C1 segment of cervical spinal cord (tissue), 14 donors: ENCODE measurements around the gene THEMIS.
"Not testable (repeated sequence)": the region's sequence is repeated elsewhere in the genome, so short reads cannot be mapped to it uniquely, and the experiment has no call there.

Experiments
- DNase-seq, 14 donors: peaks; one replicate each; lab custom pipeline; 2025; lab: John Stamatoyannopoulos, UW

The THEMIS gene

DNA sequence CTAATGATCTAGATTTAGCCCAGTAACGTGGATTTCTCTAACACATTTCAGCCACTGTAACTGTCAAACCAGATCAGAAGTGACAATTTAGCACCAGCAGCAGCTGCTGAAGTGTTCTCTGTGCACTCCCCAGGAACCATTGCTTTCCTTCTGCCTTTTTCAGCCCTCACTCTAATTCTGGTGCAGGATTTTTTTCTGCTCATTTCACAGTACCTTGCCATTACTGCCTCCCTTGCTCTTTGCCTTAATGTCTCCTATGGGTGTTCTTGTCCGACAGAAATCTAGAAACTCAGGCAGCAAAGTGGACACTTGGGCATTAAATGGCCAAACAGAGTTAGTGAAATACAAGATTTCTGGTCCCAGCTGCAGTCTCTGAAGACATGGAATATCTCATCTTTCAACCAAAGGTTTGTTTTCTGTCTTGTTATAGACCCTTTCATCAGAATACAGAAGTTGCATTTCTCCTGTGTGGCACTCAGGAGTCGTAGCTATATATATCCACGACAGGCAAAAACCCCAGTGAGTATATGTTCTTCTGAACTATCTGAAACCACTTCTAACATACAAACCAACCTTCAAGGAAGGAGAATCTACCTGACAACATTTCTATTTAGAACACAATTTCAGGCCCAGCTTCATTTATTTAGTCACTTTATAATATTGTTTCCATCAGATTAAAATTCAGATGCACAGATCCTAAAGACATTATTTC lies 92.9 kb downstream of the THEMIS start:
- no peak for DNase-seq

DNA sequence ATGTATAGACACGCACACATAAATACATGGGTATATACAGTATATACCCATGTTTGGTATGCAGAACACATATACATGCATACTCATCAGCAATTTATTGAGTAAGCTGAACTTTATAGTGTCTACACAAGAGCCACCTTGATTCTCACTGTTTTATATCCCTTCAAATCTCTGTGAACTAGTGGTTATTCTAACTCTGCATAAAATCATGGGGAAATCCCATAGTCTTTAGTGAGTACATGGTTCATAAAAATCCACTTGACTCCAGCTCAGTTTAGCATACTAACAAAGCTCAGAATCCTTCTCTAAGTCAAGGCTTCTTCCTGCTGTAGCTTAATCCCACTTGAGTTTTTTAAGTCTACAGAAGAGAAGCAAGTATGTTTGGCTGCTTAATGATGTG lies 104.1 kb downstream of the THEMIS start:
- DNase-seq = no peak

GRCh38 chr6:127794405-127794804 lies 106.5 kb downstream of the THEMIS start:
- DNase-seq = no peak

DNA sequence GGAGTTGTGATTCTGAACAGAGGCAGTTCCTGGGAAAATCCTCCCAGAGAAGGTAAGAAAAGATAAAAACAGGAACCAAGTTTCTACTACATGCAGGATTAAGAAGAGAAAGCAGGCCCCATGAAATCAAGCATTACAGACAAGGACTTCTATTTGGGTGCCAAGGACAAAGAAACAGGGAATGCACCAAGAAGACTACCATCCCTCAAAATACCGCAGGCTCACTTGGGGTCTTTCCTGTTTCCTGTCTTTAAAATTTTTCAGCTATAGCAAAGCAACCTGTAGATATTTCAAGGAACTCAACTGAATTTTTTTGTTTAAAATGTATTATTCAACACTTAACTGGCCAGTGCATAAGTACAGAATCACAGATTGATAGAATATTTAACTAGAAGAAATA lies 107.5 kb downstream of the THEMIS start:
- DNase-seq = no peak

- DNase-seq = no peak
Observed at GRCh38 chr6:127792616-127793015, 108.2 kb downstream of the THEMIS start.

DNA sequence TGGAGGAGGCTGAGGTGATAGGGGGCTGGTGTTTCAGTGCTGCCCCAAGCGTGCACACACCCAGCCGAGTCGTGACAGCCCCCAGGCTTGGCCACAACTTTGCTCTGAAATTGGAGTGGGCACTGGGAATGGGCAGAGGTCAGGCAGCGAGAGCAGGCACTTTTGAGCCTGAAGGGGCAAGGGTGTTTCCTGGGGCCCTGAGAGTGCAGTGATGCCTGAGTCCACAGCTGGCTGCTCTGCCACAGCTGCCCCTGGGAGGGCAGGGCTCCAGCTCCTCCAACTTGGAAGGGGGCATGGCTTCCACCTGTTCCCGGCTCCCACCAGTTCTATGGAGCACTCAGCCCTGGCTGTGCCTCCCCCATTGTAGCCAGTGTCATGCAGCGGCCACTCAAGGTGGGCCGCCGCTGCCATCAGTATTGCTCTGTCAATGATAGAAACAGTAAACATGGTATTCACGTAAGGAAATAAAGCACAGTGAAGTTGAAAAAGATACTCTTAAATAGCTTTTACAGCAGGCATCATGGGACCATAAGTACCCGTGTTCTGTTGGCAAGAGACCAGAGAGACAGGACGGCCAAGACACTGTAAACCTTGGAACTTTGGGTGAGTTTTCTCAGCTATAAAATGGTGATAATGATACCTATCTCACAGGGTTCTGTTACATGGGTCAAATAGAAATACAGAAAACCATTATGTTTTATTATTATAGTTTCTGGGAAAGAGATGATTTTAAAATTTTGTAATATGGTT lies 108.9 kb downstream of the THEMIS start:
- no peak for DNase-seq

- DNase-seq = no peak
Observed at GRCh38 chr6:127790571-127790970, 110.3 kb downstream of the THEMIS start.

DNA sequence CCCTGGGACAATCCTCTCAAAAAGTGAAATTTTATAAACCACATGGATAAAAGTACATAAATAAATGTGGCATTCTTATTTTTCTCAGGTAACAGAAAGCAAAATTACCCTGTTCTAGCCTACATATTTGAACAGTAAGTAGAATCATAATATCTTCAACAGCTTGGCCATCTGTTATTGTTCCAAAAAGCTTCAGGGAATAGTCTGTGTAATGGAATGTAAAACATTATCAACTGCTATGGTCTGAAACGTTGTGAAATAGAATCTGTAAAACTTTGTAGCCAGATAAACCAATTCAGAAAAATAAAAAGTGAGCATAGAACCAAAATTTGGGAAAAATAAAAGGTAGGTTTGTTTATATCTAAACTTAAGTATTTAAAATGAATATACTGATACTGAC lies 114.7 kb downstream of the THEMIS start:
- no peak for DNase-seq

GRCh38 chr6:127784468-127784867 lies 116.4 kb downstream of the THEMIS start:
- no peak for DNase-seq

GRCh38 chr6:127781636-127782272 lies 119.1 kb downstream of the THEMIS start:
- DNase-seq = not testable (repeated sequence)

GRCh38 chr6:127776320-127776719 lies 124.5 kb downstream of the THEMIS start:
- no peak for DNase-seq

GRCh38 chr6:127775371-127775770 lies 125.5 kb downstream of the THEMIS start:
- no peak for DNase-seq

GRCh38 chr6:127768745-127769144 lies 132.1 kb downstream of the THEMIS start:
- no peak for DNase-seq

- DNase-seq = no peak
Observed at GRCh38 chr6:127768223-127768622, 132.6 kb downstream of the THEMIS start.

DNA sequence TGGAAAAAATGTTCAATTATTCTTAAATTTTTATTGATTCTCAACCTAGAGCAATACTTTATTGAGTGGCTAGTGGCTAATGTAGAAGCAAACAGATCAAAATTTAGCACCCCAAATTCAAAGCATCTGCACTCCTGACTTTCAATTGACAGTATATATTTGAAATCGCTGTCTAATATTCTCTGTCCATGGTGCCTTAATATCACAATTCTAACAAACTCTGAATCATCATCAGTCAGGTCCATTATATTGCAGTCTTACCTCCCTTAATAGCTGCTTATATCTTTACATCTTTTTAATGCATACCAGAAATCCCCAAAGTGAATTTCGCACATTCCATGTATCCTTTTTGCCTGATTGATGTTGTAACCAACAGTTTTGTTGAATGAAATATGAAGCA lies 134.9 kb downstream of the THEMIS start:
- DNase-seq = no peak

DNA sequence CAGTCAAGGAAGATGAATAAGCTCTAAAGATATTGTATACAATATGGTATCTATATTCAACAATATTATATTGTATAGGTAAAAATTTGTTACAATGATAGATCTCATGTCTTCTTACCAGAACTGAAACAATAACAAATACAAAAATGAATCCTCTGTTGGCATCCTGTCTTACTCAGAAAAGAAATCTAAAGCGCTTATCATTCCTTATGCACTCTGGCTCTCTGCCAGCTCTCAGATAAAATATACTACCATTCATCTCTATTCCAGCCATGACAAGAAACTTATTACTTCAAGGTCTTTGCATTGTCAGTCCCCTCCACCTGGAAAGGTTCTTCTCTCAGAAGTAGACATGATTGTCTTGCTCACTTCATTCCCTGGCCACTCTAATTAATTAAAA lies 138.6 kb downstream of the THEMIS start:
- DNase-seq = no peak

GRCh38 chr6:127761084-127761483 lies 139.8 kb downstream of the THEMIS start:
- DNase-seq = no peak

DNA sequence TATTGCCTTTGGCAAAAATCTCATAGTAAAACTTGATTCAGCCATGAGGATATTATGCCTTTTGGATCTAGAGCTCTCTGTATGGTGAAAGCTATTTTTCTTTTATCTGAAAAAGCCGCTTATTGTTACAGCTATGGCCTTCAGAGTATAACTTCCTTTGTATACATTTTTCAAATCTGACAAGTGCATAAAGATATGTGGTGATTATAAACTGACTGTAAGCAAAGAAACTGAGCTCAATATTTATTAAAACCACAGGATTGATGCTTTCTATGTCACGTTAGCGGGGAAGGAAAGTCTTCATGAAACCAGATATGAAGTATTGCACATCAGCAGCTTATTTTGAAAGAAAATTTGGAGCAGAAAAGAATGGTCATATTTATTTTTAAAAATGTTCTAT lies 151.8 kb downstream of the THEMIS start:
- DNase-seq = no peak

- no peak for DNase-seq
Observed at GRCh38 chr6:127748290-127748689, 152.6 kb downstream of the THEMIS start.

DNA sequence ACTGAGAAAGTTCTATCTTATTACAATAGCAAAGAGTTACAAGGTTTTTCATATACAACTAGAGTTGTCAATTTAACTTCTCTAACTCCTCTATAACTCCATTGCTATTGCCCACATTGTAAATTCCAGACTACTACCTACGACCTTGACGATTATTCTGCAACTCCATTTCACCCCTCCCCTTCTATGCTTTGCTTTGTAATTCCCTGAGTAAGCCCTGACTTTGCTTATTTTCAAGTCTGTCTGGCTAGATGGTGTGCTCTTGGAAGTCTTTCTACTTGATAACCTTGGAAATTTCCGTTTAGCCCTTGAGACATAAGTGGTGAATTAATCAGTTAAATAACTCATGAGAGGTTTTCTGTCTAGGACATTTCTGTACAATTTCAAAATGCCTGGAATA lies 162.4 kb downstream of the THEMIS start:
- DNase-seq = no peak

GRCh38 chr6:127737768-127738167 lies 163.1 kb downstream of the THEMIS start:
- no peak for DNase-seq

GRCh38 chr6:127737009-127737486 lies 163.8 kb downstream of the THEMIS start:
- peak in 3 of 14 donors; percentile 0 to 22 (median 5) for DNase-seq

DNA sequence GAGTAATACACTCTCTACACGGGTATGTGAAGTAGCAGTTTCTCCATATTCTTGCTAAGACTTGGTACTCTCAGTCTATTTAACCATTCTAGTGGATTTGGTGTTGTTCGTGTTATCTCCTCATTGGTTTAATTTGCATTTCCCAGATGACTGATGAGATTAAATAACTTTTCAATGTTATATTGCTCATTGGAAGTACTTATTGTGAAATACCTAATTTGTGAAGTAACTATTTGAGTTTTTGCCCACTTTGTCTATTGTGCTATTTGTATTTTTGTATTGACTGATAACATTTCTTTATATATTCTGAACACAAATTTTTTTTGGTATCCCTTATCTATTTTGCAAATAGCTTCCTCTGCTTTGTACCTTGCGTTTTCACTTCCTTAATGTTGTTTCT lies 167.9 kb downstream of the THEMIS start:
- no peak for DNase-seq
